Measurements from ENCODE around the gene GRIP2. TPM values are rescaled to one million over a fixed set of nuclear protein-coding genes. Genes with fewer than 3 reads are reported as not detected.

The GRIP2 gene
- total and polyA plus RNA-seq, 2 donors (not counting 3 experiments of a cell fraction or from before 2014, with no cell fraction given), result not detected

- Histone ChIP-seq H3K4me2 (ENCODE audit: insufficient read depth, low read length) (no peak overlapping the region), H3K9ac (replicated peaks; ENCODE audit: extremely low read depth, insufficient read depth, low read length) (no peak overlapping the region), H2AFZ (ENCODE audit: low read depth, low read length) (no peak overlapping the region), H3K36me3 (ENCODE audit: control insufficient read depth in 2 of 2, extremely low read depth in 1 of 2, insufficient read depth in 2 of 2, low read length in 2 of 2) (no peaks in the 10 kb centered on the region), H3K4me3 (replicated peaks in 1 of 3; ENCODE audit: insufficient read depth in 1 of 3, low read depth in 1 of 3, low read length in 3 of 3) (no peak overlapping the region), H3K27me3 (ENCODE audit: control insufficient read depth in 2 of 2, insufficient read depth in 2 of 2, low read length in 2 of 2) (no peaks in the 10 kb centered on the region), H3K9me1 (replicated peaks; ENCODE audit: control insufficient read depth, extremely low read depth, insufficient read depth, low read length) (no peaks in the 10 kb centered on the region), H4K20me1 (replicated peaks; ENCODE audit: control insufficient read depth, extremely low read depth, insufficient read depth, low read length) (no peaks in the 10 kb centered on the region), H3K9me3 (replicated peaks; ENCODE audit: control insufficient read depth, insufficient read depth, low read length) (no peaks in the 10 kb centered on the region), H3K4me1 (ENCODE audit: control insufficient read depth, extremely low read depth, insufficient read depth, low read length) (no peaks in the 10 kb centered on the region), H3K27ac (ENCODE audit: insufficient read depth, low read depth, low read length) (no peak overlapping the region), H3K79me2 (ENCODE audit: control insufficient read depth, insufficient read depth, low read length) (no peaks in the 10 kb centered on the region)
- no peak for TF ChIP-seq JUN (IDR thresholded peaks at IDR 0.05; ENCODE audit: borderline replicate concordance, insufficient read depth, insufficient read length, low read depth)
- no peak for TF ChIP-seq MYC (IDR thresholded peaks at IDR 0.05; ENCODE audit: low read depth, low read length)
- no peak for TF ChIP-seq MAX (IDR thresholded peaks at IDR 0.05; ENCODE audit: insufficient read depth, insufficient read length)
- TF ChIP-seq POLR2AphosphoS5 (IDR thresholded peaks at IDR 0.05; ENCODE audit: insufficient read depth, low read depth, low read length), result no peak
- TF ChIP-seq POLR2A (IDR thresholded peaks at IDR 0.05; ENCODE audit: low read depth, low read length), result no peak
- TF ChIP-seq GATA2 (IDR thresholded peaks at IDR 0.05; ENCODE audit: insufficient read depth, insufficient read length, low read depth, low read length), result no peak
- TF ChIP-seq EZH2 (IDR thresholded peaks at IDR 0.05; ENCODE audit: borderline replicate concordance, low read depth, low read length, severe bottlenecking), result no peak
- TF ChIP-seq FOS (IDR thresholded peaks at IDR 0.05; ENCODE audit: borderline replicate concordance, insufficient read depth, low read length), result no peak
- TF ChIP-seq CTCF (IDR thresholded peaks at IDR 0.05; ENCODE audit: extremely low read depth in 1 of 2, insufficient read depth in 1 of 2, low read depth in 1 of 2, low read length in 2 of 2), result no peak
- FAIRE-seq (no peak), DNase-seq (ENCODE audit: low read depth, low spot score) (no peak)
- ChIA-PET POLR2A (no interaction called here), CTCF (no interaction called here)
- intact Hi-C loops (cut with micrococcal nuclease) (no loop called here), dilution Hi-C loops (cut with MboI; ENCODE audit: extremely low pct_ligation_motif_present, low sequenced_read_pairs) (no loop called here)
- no TSS peak for BruUV-seq (replicated peaks)
These were observed 37.8 kb upstream of the GRIP2 start for GRCh38 chr3:14577897-14578296.

Data from endothelial cell of umbilical vein (primary cell).